Loucy (cell line): ENCODE measurements around the gene STK11IP.

Experiments used
- CTCF ChIP-seq: fragments of 200-600 bp; sonication (generic); conservative IDR thresholded peaks from 2 replicates; pipeline ENCODE4 v1.5.1; 2014; ENCODE audit warnings: mild to moderate bottlenecking, antibody characterized with exemption, low read length
- EZH2phosphoT487 ChIP-seq: fragments of 200-600 bp; IDR thresholded peaks from 2 replicates; pipeline ENCODE4 v1.6.1; 2018; ENCODE audit warnings: antibody characterized with exemption, mild to moderate bottlenecking, moderate library complexity, borderline replicate concordance

DNA sequence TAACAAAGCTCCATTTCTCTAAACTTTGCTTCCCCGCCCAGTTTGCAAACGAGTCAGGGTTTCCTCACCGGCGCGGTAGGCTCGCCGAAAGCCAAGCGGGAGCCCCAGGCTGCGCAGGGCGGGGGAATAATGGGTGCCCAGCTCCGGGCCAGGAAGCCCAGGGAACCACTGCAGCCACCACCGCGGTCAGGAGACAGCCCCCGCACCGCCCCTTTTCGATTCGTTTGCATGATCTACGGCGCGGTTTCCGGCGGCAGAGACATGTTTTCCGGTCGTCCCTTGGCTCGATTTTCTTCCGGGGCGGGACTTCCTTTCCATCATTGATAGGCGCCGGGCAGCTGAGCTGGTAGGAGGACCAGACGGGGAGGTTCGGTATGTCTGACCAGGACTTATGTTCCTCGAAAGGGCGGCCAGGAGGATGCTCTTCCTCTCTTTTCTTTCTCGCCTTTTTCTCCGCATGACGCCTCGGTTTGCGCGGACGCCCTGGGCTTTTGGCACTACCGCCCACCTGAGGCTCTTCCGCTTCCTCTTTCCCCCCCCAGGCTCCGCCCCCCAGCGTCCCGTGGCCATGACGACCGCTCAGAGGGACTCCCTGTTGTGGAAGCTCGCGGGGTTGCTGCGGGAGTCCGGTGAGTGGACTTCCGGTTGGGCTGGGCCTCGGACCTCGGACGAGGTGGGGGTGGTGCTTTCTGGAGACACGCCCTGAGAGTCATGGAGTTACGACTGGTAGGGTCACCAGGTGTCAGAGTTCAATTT is at the start of gene STK11IP:
- no peak for TF ChIP-seq CTCF
- TF ChIP-seq EZH2phosphoT487 = no peak
